ENCODE measurements around the gene SPANXA1. TPM values are rescaled to one million over a fixed set of nuclear protein-coding genes. Genes with fewer than 3 reads are reported as not detected.

Gene SPANXA1, protein sequence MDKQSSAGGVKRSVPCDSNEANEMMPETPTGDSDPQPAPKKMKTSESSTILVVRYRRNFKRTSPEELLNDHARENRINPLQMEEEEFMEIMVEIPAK
- total RNA-seq: not detected in 2 replicates

DNA sequence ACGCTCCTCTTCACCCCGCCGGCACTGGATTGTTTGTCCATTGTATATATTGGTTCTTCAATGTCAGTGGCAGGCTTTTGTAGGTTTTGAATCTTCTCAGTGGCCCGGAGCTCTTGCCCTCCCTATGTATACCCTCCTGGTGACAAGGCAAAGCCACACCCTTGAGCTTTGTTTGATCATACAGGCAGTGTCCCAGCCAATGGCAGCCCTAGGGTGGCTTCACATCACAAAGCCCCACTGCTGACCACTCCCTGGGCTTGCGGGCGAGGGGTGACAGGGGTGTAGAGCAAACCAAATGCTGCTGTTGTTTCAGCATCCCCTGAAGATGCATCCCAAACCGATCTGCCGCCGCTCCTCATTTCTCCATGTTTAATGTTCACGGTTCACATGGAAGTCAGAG, at the start of gene SPANXA1:
Gene SPANXA1 (minus strand): TSS at position 101 of the 400 bp plus-strand sequence. CDS start 60 bp downstream, at position 41.

DNA sequence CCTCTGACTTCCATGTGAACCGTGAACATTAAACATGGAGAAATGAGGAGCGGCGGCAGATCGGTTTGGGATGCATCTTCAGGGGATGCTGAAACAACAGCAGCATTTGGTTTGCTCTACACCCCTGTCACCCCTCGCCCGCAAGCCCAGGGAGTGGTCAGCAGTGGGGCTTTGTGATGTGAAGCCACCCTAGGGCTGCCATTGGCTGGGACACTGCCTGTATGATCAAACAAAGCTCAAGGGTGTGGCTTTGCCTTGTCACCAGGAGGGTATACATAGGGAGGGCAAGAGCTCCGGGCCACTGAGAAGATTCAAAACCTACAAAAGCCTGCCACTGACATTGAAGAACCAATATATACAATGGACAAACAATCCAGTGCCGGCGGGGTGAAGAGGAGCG, 4.9 kb upstream of the SPANXA1 start, which contains the start of gene SPANXA2:
Gene SPANXA2 (plus strand): TSS at position 301 of the 400 bp plus-strand sequence. CDS start 60 bp downstream, at position 361.

Other genes with a start within 250 kb of the SPANXA1 start
- not detected in 2 replicates for gene SPANXA2, start 5.0 kb upstream of the SPANXA1 start, total RNA-seq
- not detected in 2 replicates for gene SPANXD, start 114.0 kb upstream of the SPANXA1 start, total RNA-seq

All from mammary microvascular endothelial cell (primary cell).